HEK293 (cell line): ENCODE data around the gene SYNJ1.
A peak's percentile ranks its signal among the peaks of the same experiment; 100 is the strongest.

ENCODE experiments used
- ZBTB1 ChIP-seq: fragments of 450-650 bp; formaldehyde crosslinking; IDR thresholded peaks from 2 replicates; pipeline ENCODE4 v1.5.1; 2016; ENCODE audit warnings: missing biosample characterization, missing genetic modification characterization
- ZFP3 ChIP-seq: fragments of 450-650 bp; formaldehyde crosslinking; IDR thresholded peaks from 2 replicates; pipeline ENCODE4 v1.5.1; 2016; ENCODE audit warnings: low read depth, missing biosample characterization, missing genetic modification characterization
- ZNF140 ChIP-seq: fragments of 450-650 bp; formaldehyde crosslinking; IDR thresholded peaks from 2 replicates; pipeline ENCODE4 v1.5.1; 2016; ENCODE audit warnings: missing biosample characterization, missing genetic modification characterization
- ZNF16 ChIP-seq: fragments of 450-650 bp; formaldehyde crosslinking; IDR thresholded peaks from 2 replicates; pipeline ENCODE4 v1.5.1; 2016; ENCODE audit warnings: low read depth, missing biosample characterization, missing genetic modification characterization
- ZNF202 ChIP-seq: fragments of 450-650 bp; formaldehyde crosslinking; IDR thresholded peaks from 2 replicates; pipeline ENCODE4 v1.5.1; 2016; ENCODE audit warnings: missing biosample characterization, missing genetic modification characterization, borderline replicate concordance
- ZNF292 ChIP-seq: fragments of 450-650 bp; formaldehyde crosslinking; IDR thresholded peaks from 2 replicates; pipeline ENCODE4 v1.5.1; 2016; ENCODE audit warnings: low read depth, missing biosample characterization, missing genetic modification characterization, borderline replicate concordance
- ZNF302 ChIP-seq: fragments of 450-650 bp; formaldehyde crosslinking; IDR thresholded peaks from 2 replicates; pipeline ENCODE4 v1.5.1; 2016; ENCODE audit warnings: missing biosample characterization, missing genetic modification characterization, low read depth
- ZNF341 ChIP-seq: fragments of 450-650 bp; formaldehyde crosslinking; IDR thresholded peaks from 2 replicates; pipeline ENCODE4; 2016; ENCODE audit warnings: low read depth, missing biosample characterization, missing genetic modification characterization
- ZNF354C ChIP-seq: fragments of 450-650 bp; formaldehyde crosslinking; IDR thresholded peaks from 2 replicates; pipeline ENCODE4 v1.5.1; 2016; ENCODE audit warnings: missing biosample characterization, missing genetic modification characterization, low read depth, borderline replicate concordance
- ZNF394 ChIP-seq: fragments of 450-650 bp; formaldehyde crosslinking; IDR thresholded peaks from 2 replicates; pipeline ENCODE4 v1.5.1; 2016; ENCODE audit warnings: missing biosample characterization, missing genetic modification characterization, mild to moderate bottlenecking, moderate library complexity, borderline replicate concordance
- ZNF426 ChIP-seq: fragments of 450-650 bp; formaldehyde crosslinking; IDR thresholded peaks from 2 replicates; pipeline ENCODE4 v1.5.1; 2017; ENCODE audit warnings: missing biosample characterization, missing genetic modification characterization, mild to moderate bottlenecking, inconsistent platforms, moderate library complexity
- ZNF433 ChIP-seq: fragments of 450-650 bp; formaldehyde crosslinking; IDR thresholded peaks from 2 replicates; pipeline ENCODE4 v1.5.1; 2016; ENCODE audit warnings: missing biosample characterization, missing genetic modification characterization, low read depth
- ZNF510 ChIP-seq: fragments of 450-650 bp; formaldehyde crosslinking; IDR thresholded peaks from 2 replicates; pipeline ENCODE4 v1.5.1; 2018; ENCODE audit warnings: mild to moderate bottlenecking, missing genetic modification characterization, missing biosample characterization; ENCODE audit not compliant: insufficient replicate concordance
- ZNF518A ChIP-seq: fragments of 450-650 bp; formaldehyde crosslinking; conservative IDR thresholded peaks from 2 replicates; pipeline ENCODE4 v1.5.1; 2016; ENCODE audit warnings: low read depth, missing biosample characterization, missing genetic modification characterization
- ZNF529 ChIP-seq: fragments of 450-650 bp; formaldehyde crosslinking; IDR thresholded peaks from 2 replicates; pipeline ENCODE4 v1.5.1; 2017; ENCODE audit warnings: missing genetic modification characterization, missing biosample characterization; ENCODE audit not compliant: insufficient replicate concordance
- ZNF555 ChIP-seq: fragments of 450-650 bp; formaldehyde crosslinking; conservative IDR thresholded peaks from 2 replicates; pipeline ENCODE4 v1.5.1; 2017; ENCODE audit warnings: missing biosample characterization, mild to moderate bottlenecking, missing genetic modification characterization, inconsistent platforms
- ZNF560 ChIP-seq: fragments of 450-650 bp; formaldehyde crosslinking; IDR thresholded peaks from 2 replicates; pipeline ENCODE4 v1.5.1; 2017; ENCODE audit warnings: missing biosample characterization, missing genetic modification characterization, borderline replicate concordance
- ZNF580 ChIP-seq: fragments of 450-650 bp; formaldehyde crosslinking; IDR thresholded peaks from 2 replicates; pipeline ENCODE4 v1.5.1; 2016; ENCODE audit warnings: missing biosample characterization, missing genetic modification characterization
- ZNF600 ChIP-seq: fragments of 450-650 bp; formaldehyde crosslinking; IDR thresholded peaks from 2 replicates; pipeline ENCODE4 v1.5.1; 2016; ENCODE audit warnings: missing biosample characterization, missing genetic modification characterization
- ZNF629 ChIP-seq: fragments of 450-650 bp; formaldehyde crosslinking; IDR thresholded peaks from 2 replicates; pipeline ENCODE4 v1.5.1; 2017; ENCODE audit warnings: missing biosample characterization, missing genetic modification characterization
- ZNF639 ChIP-seq: fragments of 450-650 bp; formaldehyde crosslinking; IDR thresholded peaks from 2 replicates; pipeline ENCODE4 v1.5.1; 2016; ENCODE audit warnings: missing biosample characterization, missing genetic modification characterization
- ZNF654 ChIP-seq: fragments of 450-650 bp; formaldehyde crosslinking; IDR thresholded peaks from 2 replicates; pipeline ENCODE4 v1.5.1; 2016; ENCODE audit warnings: low read depth, missing biosample characterization, missing genetic modification characterization
- ZNF664 ChIP-seq: fragments of 450-650 bp; formaldehyde crosslinking; IDR thresholded peaks from 2 replicates; pipeline ENCODE4 v1.5.1; 2016; ENCODE audit warnings: missing biosample characterization, missing genetic modification characterization
- ZNF791 ChIP-seq: fragments of 450-650 bp; formaldehyde crosslinking; IDR thresholded peaks from 2 replicates; pipeline ENCODE4 v1.5.1; 2016; ENCODE audit warnings: missing biosample characterization, missing genetic modification characterization
- ZSCAN23 ChIP-seq: fragments of 450-650 bp; formaldehyde crosslinking; IDR thresholded peaks from 2 replicates; pipeline ENCODE4 v1.5.1; 2016; ENCODE audit warnings: missing biosample characterization, missing genetic modification characterization

The SYNJ1 gene

GRCh38 chr21:32695482-32695881 lies 32.3 kb downstream of the SYNJ1 start (continued):
- TF ChIP-seq ZNF518A (tag by site-specific recombination) = peak; percentile 98
- TF ChIP-seq ZNF292 (tag by site-specific recombination) = peak; percentile 80; the same call in 1 of the 2 replicates
- peak; percentile 28; the same call in 1 of the 2 replicates for TF ChIP-seq ZNF16 (tag by site-specific recombination)
- 0 out of 2 replicates have a peak, but pooled peaks have one; percentile 52 for TF ChIP-seq ZFP3 (tag by site-specific recombination)
- TF ChIP-seq ZNF580 (tag by site-specific recombination) = peak; percentile 64; the same call in 1 of the 2 replicates
- peak; percentile 71 for TF ChIP-seq ZNF664 (tag by site-specific recombination)
- peak; percentile 73 for TF ChIP-seq ZNF629 (tag by site-specific recombination)
- peak; percentile 35; the same call in 1 of the 2 replicates for TF ChIP-seq ZNF654 (tag by site-specific recombination)
- peak; percentile 89 for TF ChIP-seq ZNF510
- TF ChIP-seq ZNF341 (tag by site-specific recombination) = peak; percentile 29; the same call in 1 of the 2 replicates
- TF ChIP-seq ZNF354C (tag by site-specific recombination) = peak; percentile 7; the same call in 1 of the 2 replicates
- peak; percentile 81; the same call in 1 of the 2 replicates for TF ChIP-seq ZNF140 (tag by site-specific recombination)
- 0 out of 2 replicates have a peak, but pooled peaks have one; percentile 57 for TF ChIP-seq ZSCAN23 (tag by site-specific recombination)
- peak; percentile 98 for TF ChIP-seq ZNF426 (tag by site-specific recombination)
- peak; percentile 78; the same call in 1 of the 2 replicates for TF ChIP-seq ZNF202
- 0 out of 2 replicates have a peak, but pooled peaks have one; percentile 12 for TF ChIP-seq ZNF302 (tag by site-specific recombination)
- 0 out of 2 replicates have a peak, but pooled peaks have one; percentile 38 for TF ChIP-seq ZNF600
- TF ChIP-seq ZNF433 (tag by site-specific recombination) = peak; percentile 83
- TF ChIP-seq ZNF555 (tag by site-specific recombination) = peak; percentile 97
- peak; percentile 89 for TF ChIP-seq ZNF529 (tag by site-specific recombination)
- TF ChIP-seq ZNF560 (tag by site-specific recombination) = peak; percentile 70; the same call in 1 of the 2 replicates
- TF ChIP-seq ZBTB1 (tag by site-specific recombination) = peak; percentile 55; the same call in 1 of the 2 replicates
- TF ChIP-seq ZNF791 (tag by site-specific recombination) = peak; percentile 63; the same call in 1 of the 2 replicates
- peak; percentile 99 for TF ChIP-seq ZNF394 (tag by site-specific recombination)
- peak; percentile 78 for TF ChIP-seq ZNF639
